ENCODE data around the gene POPDC2. TPM values are rescaled to one million over a fixed set of nuclear protein-coding genes. Genes with fewer than 3 reads are reported as not detected.
"Not testable (repeated sequence)": the region's sequence is repeated elsewhere in the genome, so short reads cannot be mapped to it uniquely, and the experiment has no call there.

The POPDC2 gene, protein sequence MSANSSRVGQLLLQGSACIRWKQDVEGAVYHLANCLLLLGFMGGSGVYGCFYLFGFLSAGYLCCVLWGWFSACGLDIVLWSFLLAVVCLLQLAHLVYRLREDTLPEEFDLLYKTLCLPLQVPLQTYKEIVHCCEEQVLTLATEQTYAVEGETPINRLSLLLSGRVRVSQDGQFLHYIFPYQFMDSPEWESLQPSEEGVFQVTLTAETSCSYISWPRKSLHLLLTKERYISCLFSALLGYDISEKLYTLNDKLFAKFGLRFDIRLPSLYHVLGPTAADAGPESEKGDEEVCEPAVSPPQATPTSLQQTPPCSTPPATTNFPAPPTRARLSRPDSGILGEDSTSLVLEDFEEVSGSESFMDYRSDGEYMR
- total RNA-seq, result 1 to 10 TPM in 1 of 2 donors, under 1 TPM in 1; 0.73 to 1.9 TPM

DNA sequence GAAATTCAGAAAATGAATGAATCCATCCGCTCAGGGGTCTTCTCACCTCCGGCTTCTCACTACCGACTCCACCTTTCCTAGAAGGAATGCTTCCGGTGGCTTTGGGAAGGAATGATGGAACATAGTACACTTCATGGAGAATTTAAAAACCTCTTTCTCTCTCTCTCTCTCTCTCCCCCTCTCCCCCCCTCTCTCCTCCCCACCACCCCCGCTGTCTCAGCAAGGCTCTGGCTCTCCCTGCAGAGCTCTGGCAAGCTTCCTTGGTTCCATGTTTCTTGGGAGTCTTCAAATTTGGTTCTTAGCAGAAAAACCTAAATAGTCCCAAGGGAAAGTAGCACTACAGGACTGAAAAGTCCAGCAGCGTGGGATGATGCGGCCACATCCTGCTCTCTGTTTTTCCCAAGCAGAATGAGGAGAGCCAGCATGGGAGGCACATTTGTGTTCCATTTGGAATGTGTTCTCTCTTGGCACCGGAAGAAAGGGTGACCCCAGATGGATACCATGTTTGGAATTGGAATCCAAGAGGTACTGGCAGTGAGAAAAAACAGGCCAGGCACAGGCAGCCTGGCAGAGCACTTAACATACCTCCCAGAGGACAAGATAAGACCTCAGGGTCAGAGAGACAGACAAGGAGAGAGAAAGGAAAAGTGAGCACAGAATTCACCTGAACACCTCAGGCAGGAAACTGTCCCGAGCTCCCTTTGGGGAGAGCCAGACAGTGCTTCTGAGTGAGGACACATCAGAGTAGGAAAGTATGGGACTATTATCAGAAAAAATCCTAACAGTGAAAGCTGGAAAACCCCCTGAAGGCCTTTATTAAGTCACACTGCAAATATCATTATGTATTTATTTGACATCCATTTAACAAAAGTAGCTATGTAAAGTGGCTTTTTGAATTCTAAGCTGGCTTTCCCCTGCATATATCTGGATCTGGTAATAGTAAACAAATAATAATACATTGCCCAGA, at the start of gene POPDC2:
POPDC2 (minus strand) TSS at position 116 of the 967 bp plus-strand sequence. CDS start 166 bp downstream, outside the sequence.
- H3K36me3 Mint-ChIP-seq, result no peaks in the 10 kb centered on the region
- DNase-seq (ENCODE audit: low spot score in 2 of 2), result no peak

GRCh38 chr3:119703820-119704531, 43.6 kb upstream of the POPDC2 start:
- Mint-ChIP-seq H3K27ac (no peak overlapping the region), H3K36me3 (peaks cover 9 to 26% of the 10 kb centered on the region in 2 donors), H3K9me3 (peaks cover 13 to 19% of the 10 kb centered on the region in 2 donors)
- ATAC-seq (no peak), DNase-seq (ENCODE audit: low spot score in 2 of 2) (no peak)

More for the DNA sequence above, at the start of gene POPDC2:
- ATAC-seq, result no peak
- no peak within 1 kb of the TSS for H3K27ac Mint-ChIP-seq
- H3K9me3 Mint-ChIP-seq, result no peaks in the 10 kb centered on the region

GRCh38 chr3:119702530-119703527, 42.4 kb upstream of the POPDC2 start, which contains the start of gene CFAP91:
TSS of gene CFAP91 (plus strand) at chr3:119703022. CDS start at chr3:119703099, 77 bp downstream.
- peak; percentile 89 to 91 for ATAC-seq
- Mint-ChIP-seq H3K36me3 (peaks cover 9 to 26% of the 10 kb centered on the region in 2 donors), H3K9me3 (peaks cover 13 to 19% of the 10 kb centered on the region in 2 donors), H3K27ac (peak within 1 kb of the TSS in 1 of 2 donors; percentile 72)
- peak; percentile 75 to 89 for DNase-seq (ENCODE audit: low spot score in 2 of 2)

GRCh38 chr3:119700920-119701734, 40.7 kb upstream of the POPDC2 start:
- no peak for DNase-seq (ENCODE audit: low spot score in 2 of 2)
- Mint-ChIP-seq H3K36me3 (peaks cover 9 to 26% of the 10 kb centered on the region in 2 donors), H3K27ac (peak overlapping the region; percentile 24 to 84), H3K9me3 (peaks cover 13 to 19% of the 10 kb centered on the region in 2 donors)
- ATAC-seq, result peak; percentile 11 to 19

DNA sequence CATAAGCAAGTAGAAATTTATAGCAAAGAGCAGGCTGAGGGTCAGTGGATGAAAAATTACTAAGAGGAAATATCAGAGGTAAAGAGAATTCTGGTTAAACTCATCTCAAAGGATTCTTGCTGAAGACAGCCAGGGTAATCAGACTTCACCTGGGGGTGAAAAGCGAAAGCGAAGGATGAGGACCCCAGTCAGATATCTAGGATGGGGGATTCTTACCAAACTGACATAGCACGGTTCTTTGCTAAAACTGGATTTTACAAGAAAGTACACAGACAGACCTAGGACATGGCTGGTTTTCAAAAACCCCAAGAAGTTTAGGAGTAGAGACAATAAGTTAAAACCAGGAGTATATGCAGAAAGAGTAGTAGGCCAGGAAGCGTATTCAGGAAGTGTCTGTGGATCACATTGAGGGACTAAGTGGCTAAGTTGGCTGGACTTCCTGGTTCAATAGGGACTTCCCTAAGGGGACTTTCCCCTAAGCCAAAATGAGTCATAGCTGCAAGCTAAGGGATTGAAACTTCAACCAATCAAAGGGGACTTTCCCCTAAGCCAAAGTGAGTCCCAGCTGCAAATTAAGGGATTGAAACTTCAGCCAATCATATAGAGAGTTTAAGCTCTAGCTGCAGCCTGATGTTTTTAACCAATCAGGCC, 40.0 kb upstream of the POPDC2 start:
- H3K9me3 Mint-ChIP-seq, result peaks cover 13 to 19% of the 10 kb centered on the region in 2 donors
- ATAC-seq (peak; percentile 61 to 67), DNase-seq (ENCODE audit: low spot score in 2 of 2) (peak; percentile 17 to 65)
- peak overlapping the region; percentile 24 to 84 for H3K27ac Mint-ChIP-seq
- peaks cover 9 to 26% of the 10 kb centered on the region in 2 donors for H3K36me3 Mint-ChIP-seq

DNA sequence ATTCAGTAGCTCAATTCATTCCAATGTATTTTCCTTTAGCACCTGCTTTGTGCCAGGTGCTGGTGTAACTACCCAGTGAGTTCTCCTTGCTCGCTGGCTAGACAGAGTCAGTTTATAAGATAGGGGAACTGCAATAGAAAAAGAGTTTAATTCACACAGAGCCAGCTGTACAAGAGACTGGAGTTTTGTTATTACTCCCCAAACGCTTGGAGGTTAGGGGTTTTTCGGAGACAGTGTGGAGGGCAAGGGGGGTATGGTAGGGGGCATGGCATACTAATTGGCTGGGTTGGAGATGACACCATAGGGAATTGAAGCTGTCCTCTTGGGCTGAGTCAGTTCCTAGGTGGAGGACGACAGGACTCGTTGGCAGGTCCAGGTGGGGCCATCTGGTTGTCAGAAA, 37.0 kb upstream of the POPDC2 start:
- Mint-ChIP-seq H3K9me3 (peaks cover 13 to 19% of the 10 kb centered on the region in 2 donors), H3K36me3 (peaks cover 9 to 20% of the 10 kb centered on the region in 2 donors), H3K27ac (no peak overlapping the region)
- DNase-seq (ENCODE audit: low spot score in 2 of 2) (no peak), ATAC-seq (no peak)

DNA sequence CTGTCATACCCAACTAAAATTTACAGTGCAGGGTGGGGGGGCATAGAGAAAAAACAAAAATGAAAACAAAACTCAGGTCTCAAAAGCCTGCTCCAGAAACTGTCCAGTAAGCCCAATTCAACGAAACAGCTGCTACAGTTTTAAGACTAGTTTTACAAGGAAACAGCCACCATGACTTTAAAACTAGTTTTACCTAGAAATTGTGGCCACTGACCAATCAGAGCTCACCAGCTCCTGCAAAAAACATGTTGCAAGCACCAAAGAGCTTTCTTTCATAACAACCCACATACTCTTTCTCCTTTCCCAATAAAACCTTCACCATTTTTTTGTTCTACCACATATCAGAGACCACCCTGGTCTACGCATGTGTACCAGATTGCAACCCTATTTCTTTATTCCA, 35.1 kb upstream of the POPDC2 start:
- Mint-ChIP-seq H3K27ac (no peak overlapping the region), H3K36me3 (peaks cover 0 to 9% of the 10 kb centered on the region in 2 donors), H3K9me3 (peaks cover 8 to 12% of the 10 kb centered on the region in 2 donors)
- DNase-seq (ENCODE audit: low spot score in 2 of 2) (no peak), ATAC-seq (no peak)

- ATAC-seq, result no peak
- H3K36me3 Mint-ChIP-seq, result peaks cover 8 to 10% of the 10 kb centered on the region in 2 donors
- no peak overlapping the region for H3K27ac Mint-ChIP-seq
- no peak for DNase-seq (ENCODE audit: low spot score in 2 of 2)
- H3K9me3 Mint-ChIP-seq, result peaks cover 0 to 6% of the 10 kb centered on the region in 2 donors
Observed at GRCh38 chr3:119690043-119690656, 29.8 kb upstream of the POPDC2 start.

DNA sequence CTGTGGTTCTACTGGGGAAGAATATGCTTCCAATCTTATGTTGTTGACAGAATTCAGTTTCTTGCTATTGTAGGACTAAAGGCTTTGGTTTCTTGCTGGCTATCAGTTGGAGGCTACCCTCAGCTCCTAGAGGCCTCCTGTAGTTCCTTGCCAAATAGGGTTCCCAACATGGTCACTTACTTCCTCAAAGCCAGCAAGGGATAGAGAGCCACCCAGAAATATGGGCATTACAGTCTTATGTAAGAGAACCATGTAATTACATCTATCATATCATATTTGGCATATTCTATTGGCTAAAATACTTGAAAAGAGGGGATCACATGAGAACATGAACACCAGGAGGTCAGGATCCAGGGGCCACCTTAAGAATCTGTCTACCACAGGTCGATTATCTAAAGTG, 23.0 kb upstream of the POPDC2 start:
- no peak for ATAC-seq
- peaks cover 0 to 6% of the 10 kb centered on the region in 2 donors for H3K9me3 Mint-ChIP-seq
- H3K36me3 Mint-ChIP-seq, result peaks cover 8 to 10% of the 10 kb centered on the region in 2 donors
- H3K27ac Mint-ChIP-seq, result no peak overlapping the region
- no peak for DNase-seq (ENCODE audit: low spot score in 2 of 2)

GRCh38 chr3:119681279-119681678, 20.9 kb upstream of the POPDC2 start:
- ATAC-seq, result no peak

DNA sequence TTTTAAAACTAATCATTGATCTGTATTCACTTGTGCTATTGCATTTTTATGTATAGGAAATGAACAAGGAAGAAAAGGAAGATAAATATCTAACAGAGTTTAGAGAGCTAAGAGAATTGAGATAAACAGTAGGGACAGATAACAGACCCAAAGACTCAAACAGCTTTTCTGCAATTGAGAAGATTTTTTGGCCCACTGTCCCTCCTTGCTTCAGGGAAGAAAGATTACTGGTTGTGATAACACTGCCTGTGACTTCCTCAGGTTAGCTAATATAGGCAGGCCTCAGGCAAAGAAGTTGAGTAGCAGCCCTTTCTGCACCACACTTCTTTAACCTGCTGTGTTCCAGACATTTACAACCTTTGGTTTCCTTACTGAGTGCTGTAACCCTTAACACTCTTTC, 19.5 kb upstream of the POPDC2 start:
- Mint-ChIP-seq H3K36me3 (peaks cover 17% of the 10 kb centered on the region in 2 donors), H3K27ac (no peak overlapping the region), H3K9me3 (no peaks in the 10 kb centered on the region)
- no peak for ATAC-seq
- no peak for DNase-seq (ENCODE audit: low spot score in 2 of 2)

More at GRCh38 chr3:119681279-119681678, 20.9 kb upstream of the POPDC2 start:
- no peak for DNase-seq (ENCODE audit: low spot score in 2 of 2)
- Mint-ChIP-seq H3K9me3 (no peaks in the 10 kb centered on the region), H3K27ac (no peak overlapping the region), H3K36me3 (peaks cover 5% of the 10 kb centered on the region in 2 donors)

GRCh38 chr3:119678209-119678608, 17.8 kb upstream of the POPDC2 start:
- H3K9me3 Mint-ChIP-seq; ATAC-seq; DNase-seq (ENCODE audit: low spot score in 2 of 2): not testable (repeated sequence)
- peak overlapping the region in 1 of 2 donors; percentile 94 for H3K27ac Mint-ChIP-seq
- peaks cover 17 to 25% of the 10 kb centered on the region in 2 donors for H3K36me3 Mint-ChIP-seq

GRCh38 chr3:119677641-119677934, 17.2 kb upstream of the POPDC2 start:
- DNase-seq (ENCODE audit: low spot score in 2 of 2) (no peak), ATAC-seq (no peak)
- Mint-ChIP-seq H3K36me3 (peaks cover 17 to 30% of the 10 kb centered on the region in 2 donors), H3K27ac (peak overlapping the region; percentile 92 to 94), H3K9me3 (no peaks in the 10 kb centered on the region)

Data from activated naive CD4-positive, alpha-beta T cell treated with anti-CD3 and anti-CD28 coated beads, Interleukin-2, amount 50 U/mL, for 72 hours (primary cell).